Measurements from ENCODE around the gene GK. TPM values are rescaled to one million over a fixed set of nuclear protein-coding genes. Genes with fewer than 3 reads are reported as not detected.

Gene GK
- total RNA-seq: 5.8 and 7.1 TPM in 2 replicates

DNA sequence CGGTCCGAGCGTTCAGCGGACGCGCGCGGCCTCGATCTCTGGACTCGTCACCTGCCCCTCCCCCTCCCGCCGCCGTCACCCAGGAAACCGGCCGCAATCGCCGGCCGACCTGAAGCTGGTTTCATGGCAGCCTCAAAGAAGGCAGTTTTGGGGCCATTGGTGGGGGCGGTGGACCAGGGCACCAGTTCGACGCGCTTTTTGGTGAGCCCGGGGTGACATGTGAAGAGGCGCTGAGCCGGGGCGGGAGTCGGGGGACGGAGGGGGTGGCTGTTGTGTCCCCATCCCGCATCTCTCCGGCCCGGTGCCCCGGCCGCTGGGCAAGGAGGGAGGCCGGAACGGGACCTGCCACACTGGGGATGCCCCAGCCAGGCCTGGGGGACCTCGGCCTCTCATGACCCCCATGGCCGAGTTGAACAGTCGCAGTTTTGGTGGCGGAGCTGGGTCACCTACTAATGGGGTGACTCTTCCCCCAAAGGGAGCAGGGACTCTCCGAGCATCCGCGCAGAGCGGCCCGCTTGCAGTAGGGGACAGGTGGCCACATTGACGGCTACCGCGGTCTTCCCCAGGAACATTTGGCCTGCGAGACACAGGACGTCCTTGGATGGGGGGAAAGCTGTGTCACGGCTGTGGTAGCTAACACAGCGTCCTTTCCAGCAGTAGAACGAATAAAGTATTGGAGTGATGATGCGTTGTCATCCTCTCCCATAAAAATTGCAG, at the start of gene GK:
TSS of gene GK (plus strand) at position 9 of the 717 bp plus-strand sequence. CDS start at position 124, 115 bp downstream.
- TF ChIP-seq, protein P1, sequence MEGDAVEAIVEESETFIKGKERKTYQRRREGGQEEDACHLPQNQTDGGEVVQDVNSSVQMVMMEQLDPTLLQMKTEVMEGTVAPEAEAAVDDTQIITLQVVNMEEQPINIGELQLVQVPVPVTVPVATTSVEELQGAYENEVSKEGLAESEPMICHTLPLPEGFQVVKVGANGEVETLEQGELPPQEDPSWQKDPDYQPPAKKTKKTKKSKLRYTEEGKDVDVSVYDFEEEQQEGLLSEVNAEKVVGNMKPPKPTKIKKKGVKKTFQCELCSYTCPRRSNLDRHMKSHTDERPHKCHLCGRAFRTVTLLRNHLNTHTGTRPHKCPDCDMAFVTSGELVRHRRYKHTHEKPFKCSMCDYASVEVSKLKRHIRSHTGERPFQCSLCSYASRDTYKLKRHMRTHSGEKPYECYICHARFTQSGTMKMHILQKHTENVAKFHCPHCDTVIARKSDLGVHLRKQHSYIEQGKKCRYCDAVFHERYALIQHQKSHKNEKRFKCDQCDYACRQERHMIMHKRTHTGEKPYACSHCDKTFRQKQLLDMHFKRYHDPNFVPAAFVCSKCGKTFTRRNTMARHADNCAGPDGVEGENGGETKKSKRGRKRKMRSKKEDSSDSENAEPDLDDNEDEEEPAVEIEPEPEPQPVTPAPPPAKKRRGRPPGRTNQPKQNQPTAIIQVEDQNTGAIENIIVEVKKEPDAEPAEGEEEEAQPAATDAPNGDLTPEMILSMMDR (IDR thresholded peaks at IDR 0.05; ENCODE audit: extremely low read depth, low read depth, low read length): no peak
- H3K9me3 ChIP-seq (ENCODE audit: low read depth, low read length): no peaks in the 10 kb centered on the region
- H3K4me1 ChIP-seq (ENCODE audit: insufficient read depth, low read length): peaks cover 6% of the 10 kb centered on the region
- H3K27ac ChIP-seq (ENCODE audit: low read depth, low read length): peak within 1 kb of the TSS; percentile 72
- H3K79me2 ChIP-seq (ENCODE audit: insufficient read depth, low read length): no peaks in the 10 kb centered on the region
- H3K4me2 ChIP-seq (ENCODE audit: insufficient read depth, low read length): peak within 1 kb of the TSS; percentile 85
- no peaks in the 10 kb centered on the region for H3K36me3 ChIP-seq (ENCODE audit: insufficient read depth, low read length)
- no peak for DNase-seq (ENCODE audit: insufficient read length, low spot score, missing footprints)
- peak within 1 kb of the TSS; percentile 91 for H2AFZ ChIP-seq (ENCODE audit: low read length)
- peak within 1 kb of the TSS; percentile 81 for H3K4me3 ChIP-seq (ENCODE audit: insufficient read depth, low read length)
- H4K20me1 ChIP-seq (ENCODE audit: insufficient read depth, low read length): no peaks in the 10 kb centered on the region
- H3K27me3 ChIP-seq (ENCODE audit: insufficient read depth, low read length): no peaks in the 10 kb centered on the region

DNA sequence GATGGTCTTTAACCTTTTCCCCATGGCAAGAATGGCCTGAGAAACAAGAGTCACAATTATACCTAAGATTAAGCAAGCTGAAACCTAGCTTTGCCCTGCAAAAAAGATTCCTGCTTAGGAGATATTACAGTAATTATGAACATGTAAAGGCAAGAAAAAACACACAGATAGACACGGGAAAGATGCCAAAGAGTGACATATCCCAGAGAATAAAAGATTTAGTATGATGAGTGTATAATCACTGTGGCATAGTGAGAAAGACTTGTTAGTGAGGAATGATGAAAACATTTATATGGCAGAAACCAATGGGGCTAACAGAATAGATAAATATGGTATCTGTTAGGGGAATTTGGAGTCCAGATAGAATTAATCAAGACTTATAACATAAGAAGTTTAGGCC, 46.1 kb upstream of the GK start:
- Histone ChIP-seq H3K27ac (ENCODE audit: low read depth, low read length) (no peak overlapping the region), H3K36me3 (ENCODE audit: insufficient read depth, low read length) (no peaks in the 10 kb centered on the region), H3K4me2 (ENCODE audit: insufficient read depth, low read length) (no peak overlapping the region), H3K4me1 (ENCODE audit: insufficient read depth, low read length) (no peaks in the 10 kb centered on the region), H4K20me1 (ENCODE audit: insufficient read depth, low read length) (no peaks in the 10 kb centered on the region), H3K4me3 (ENCODE audit: insufficient read depth, low read length) (no peak overlapping the region), H2AFZ (ENCODE audit: low read length) (no peak overlapping the region), H3K27me3 (ENCODE audit: insufficient read depth, low read length) (no peaks in the 10 kb centered on the region), H3K9me3 (ENCODE audit: low read depth, low read length) (no peaks in the 10 kb centered on the region), H3K79me2 (ENCODE audit: insufficient read depth, low read length) (no peaks in the 10 kb centered on the region)
- TF ChIP-seq, protein P1 (IDR thresholded peaks at IDR 0.05; ENCODE audit: extremely low read depth, low read depth, low read length): no peak
- DNase-seq (ENCODE audit: insufficient read length, low spot score, missing footprints): no peak

DNA sequence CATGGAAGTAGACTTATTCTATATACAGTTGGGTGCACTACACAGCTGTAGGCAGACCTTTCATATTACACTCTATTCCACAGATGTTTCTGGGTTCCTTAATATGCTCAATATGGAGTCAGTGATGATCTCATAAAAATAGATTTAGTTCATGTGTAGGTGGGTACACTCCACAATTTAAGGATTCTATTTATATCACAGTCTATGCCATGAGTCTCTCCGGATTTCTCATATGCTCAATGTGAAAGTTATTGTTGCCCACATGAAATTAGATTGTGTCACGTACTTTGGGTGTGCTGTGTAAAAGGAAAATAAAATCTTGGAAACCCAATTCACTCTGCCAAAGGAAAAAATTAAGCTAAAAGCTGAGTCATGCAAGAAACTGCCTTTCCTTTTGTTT, 43.2 kb upstream of the GK start:
- DNase-seq (ENCODE audit: insufficient read length, low spot score, missing footprints): no peak
- Histone ChIP-seq H2AFZ (ENCODE audit: low read length) (peak overlapping the region; percentile 2), H3K27ac (ENCODE audit: low read depth, low read length) (no peak overlapping the region), H3K4me2 (ENCODE audit: insufficient read depth, low read length) (no peak overlapping the region), H4K20me1 (ENCODE audit: insufficient read depth, low read length) (no peaks in the 10 kb centered on the region), H3K9me3 (ENCODE audit: low read depth, low read length) (no peaks in the 10 kb centered on the region), H3K4me3 (ENCODE audit: insufficient read depth, low read length) (no peak overlapping the region), H3K36me3 (ENCODE audit: insufficient read depth, low read length) (no peaks in the 10 kb centered on the region), H3K4me1 (ENCODE audit: insufficient read depth, low read length) (no peaks in the 10 kb centered on the region), H3K27me3 (ENCODE audit: insufficient read depth, low read length) (no peaks in the 10 kb centered on the region), H3K79me2 (ENCODE audit: insufficient read depth, low read length) (no peaks in the 10 kb centered on the region)
- TF ChIP-seq, protein P1 (IDR thresholded peaks at IDR 0.05; ENCODE audit: extremely low read depth, low read depth, low read length): no peak

DNA sequence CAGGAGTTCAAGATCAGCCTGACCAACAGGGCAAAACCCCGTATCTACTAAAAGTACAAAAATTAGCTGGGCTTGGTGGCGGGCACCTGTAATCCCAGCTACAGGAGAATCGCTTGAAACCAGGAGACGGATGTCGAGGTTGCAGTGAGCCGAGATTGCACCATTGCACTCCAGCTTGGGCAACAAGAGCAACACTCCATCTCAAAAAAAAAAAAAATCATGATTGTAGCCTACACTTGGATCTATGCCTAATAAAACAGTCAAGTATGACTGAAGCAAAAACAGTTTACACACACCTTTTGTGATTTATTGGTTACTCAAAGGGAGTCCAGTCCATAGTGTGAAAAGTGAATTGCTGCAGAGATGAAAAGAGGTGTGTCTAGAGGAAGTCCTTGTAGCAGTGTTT, 41.0 kb upstream of the GK start:
- Histone ChIP-seq H2AFZ (ENCODE audit: low read length) (no peak overlapping the region), H3K4me2 (ENCODE audit: insufficient read depth, low read length) (no peak overlapping the region), H3K27me3 (ENCODE audit: insufficient read depth, low read length) (no peaks in the 10 kb centered on the region), H3K36me3 (ENCODE audit: insufficient read depth, low read length) (no peaks in the 10 kb centered on the region), H3K27ac (ENCODE audit: low read depth, low read length) (no peak overlapping the region), H4K20me1 (ENCODE audit: insufficient read depth, low read length) (no peaks in the 10 kb centered on the region), H3K4me3 (ENCODE audit: insufficient read depth, low read length) (no peak overlapping the region), H3K4me1 (ENCODE audit: insufficient read depth, low read length) (no peaks in the 10 kb centered on the region), H3K9me3 (ENCODE audit: low read depth, low read length) (no peaks in the 10 kb centered on the region), H3K79me2 (ENCODE audit: insufficient read depth, low read length) (no peaks in the 10 kb centered on the region)
- TF ChIP-seq, protein P1 (IDR thresholded peaks at IDR 0.05; ENCODE audit: extremely low read depth, low read depth, low read length): no peak
- no peak for DNase-seq (ENCODE audit: insufficient read length, low spot score, missing footprints)

Data from osteoblast (primary cell).